Endometrial microvascular endothelial cells (primary cell): Measurements from ENCODE around the gene ARHGAP21. TPM values are rescaled to one million over a fixed set of nuclear protein-coding genes. Genes with fewer than 3 reads are reported as not detected.

Source experiments
- in situ Hi-C: cut with HindIII; loops from 2 replicates; pipeline ENCODE4 v1.10.0; 2017; ENCODE audit warnings: low sequenced_read_pairs, low pct_unique_long_range_greater_than_20kb; ENCODE audit errors: inconsistent ontology term
- total RNA-seq: library from RNA; depleted of rRNA; stranded (reverse); fragments of >200 nt; gene quantifications from one replicate; pipeline ENCODE4 v1.2.3, GENCODE V29; 2015; ENCODE audit errors: inconsistent ontology term

The ARHGAP21 gene
- total RNA-seq, 1 donor from 2014 or later = 46.2 TPM

- in situ Hi-C loops = no loop called here
These were observed 166.6 kb downstream of the ARHGAP21 start for GRCh38 chr10:24556750-24557742.

DNA sequence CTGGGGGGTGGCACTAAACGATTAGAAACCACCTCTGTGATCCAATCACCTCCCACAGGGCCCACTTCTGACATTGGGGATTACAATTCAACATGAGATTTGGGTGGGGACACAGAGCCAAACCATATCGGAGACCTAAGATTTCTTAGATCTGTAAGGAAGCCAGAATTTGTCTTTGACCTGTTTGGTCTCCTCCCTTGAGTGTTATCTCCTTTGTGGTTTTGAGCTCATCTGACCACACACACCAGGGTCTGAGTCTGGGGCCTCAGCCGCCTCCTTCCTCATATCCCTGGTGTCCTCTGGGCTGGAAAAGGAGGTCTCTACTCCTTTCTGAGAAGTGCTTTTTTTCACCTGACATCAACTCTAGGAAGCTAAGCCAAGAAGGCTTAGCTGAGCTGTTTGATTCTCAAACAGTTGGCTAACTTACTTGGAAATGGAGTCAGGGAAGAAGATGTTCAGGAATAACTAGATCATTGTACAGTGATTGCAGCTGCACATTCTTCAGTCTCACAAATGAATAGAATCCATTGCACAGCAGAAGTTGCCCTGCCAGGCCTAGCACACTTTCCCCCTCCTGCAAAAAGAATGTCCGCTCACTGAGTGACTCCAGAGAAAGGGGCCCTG, 167.4 kb downstream of the ARHGAP21 start:
- in situ Hi-C loops = no loop called here

DNA sequence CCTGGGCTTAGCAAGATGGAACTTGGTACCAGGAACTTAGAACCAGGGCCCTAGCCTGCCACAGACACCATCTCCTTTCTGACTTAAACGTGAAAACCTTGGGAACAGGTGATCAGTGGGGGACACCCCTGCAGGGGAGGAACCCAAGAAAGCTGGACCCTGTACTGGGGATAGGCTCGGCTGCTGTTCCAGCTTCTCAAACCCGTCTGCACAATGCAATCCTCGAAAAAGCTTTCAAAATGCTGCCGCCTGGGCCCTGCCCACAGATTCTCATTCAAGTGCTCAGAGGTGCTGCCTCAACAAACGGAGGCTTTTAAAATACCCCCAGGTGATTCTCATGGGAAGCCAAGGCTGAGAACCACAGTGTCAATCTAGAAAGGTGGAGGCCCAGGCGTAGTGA, 169.7 kb downstream of the ARHGAP21 start:
- in situ Hi-C loops = no loop called here

GRCh38 chr10:24553051-24553612, 170.6 kb downstream of the ARHGAP21 start:
- in situ Hi-C loops = no loop called here

- in situ Hi-C loops = no loop called here
These were observed 171.2 kb downstream of the ARHGAP21 start for GRCh38 chr10:24552346-24553016.

DNA sequence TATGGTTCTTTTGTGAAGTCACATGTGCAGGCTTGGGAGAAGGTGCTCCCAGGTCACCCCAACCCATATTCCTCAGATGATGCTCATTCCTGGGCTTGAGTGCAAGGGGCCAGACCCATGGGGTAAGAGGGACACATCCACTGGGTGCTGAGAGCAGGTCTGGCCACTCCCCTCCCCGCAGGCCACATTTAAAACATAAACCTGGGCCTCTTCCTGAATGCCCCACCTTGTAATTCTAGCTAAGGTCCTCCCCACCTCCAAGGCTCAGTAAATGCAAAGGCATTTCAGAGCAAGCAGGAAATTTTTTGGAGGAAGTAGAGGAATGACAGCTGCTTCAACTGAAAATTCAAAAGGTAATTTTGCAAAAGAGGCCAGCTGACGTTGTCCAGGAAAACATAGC, 172.5 kb downstream of the ARHGAP21 start:
- in situ Hi-C loops = no loop called here

DNA sequence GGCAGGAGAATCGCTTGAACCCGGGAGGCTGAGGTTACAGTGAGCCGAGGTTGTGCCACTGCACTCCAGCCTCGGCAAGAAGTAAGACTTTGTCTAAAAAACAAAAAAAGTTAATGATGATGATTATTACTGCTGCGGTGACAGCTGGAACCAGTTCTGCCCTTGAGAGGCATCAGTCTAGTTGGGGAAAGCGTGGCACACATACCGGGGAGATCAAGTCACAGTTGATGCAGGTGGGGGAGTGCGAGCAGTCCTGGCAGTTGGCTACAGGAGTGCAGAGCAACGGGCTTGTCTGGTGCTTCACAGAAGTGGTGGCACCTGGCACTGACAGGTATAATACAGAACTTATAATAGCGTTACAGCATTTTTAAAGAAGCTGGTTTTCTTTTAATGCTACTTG, 173.0 kb downstream of the ARHGAP21 start:
- in situ Hi-C loops = no loop called here

GRCh38 chr10:24545585-24545984, 178.1 kb downstream of the ARHGAP21 start:
- in situ Hi-C loops = no loop called here

GRCh38 chr10:24544776-24545175, 178.9 kb downstream of the ARHGAP21 start:
- in situ Hi-C loops = no loop called here

DNA sequence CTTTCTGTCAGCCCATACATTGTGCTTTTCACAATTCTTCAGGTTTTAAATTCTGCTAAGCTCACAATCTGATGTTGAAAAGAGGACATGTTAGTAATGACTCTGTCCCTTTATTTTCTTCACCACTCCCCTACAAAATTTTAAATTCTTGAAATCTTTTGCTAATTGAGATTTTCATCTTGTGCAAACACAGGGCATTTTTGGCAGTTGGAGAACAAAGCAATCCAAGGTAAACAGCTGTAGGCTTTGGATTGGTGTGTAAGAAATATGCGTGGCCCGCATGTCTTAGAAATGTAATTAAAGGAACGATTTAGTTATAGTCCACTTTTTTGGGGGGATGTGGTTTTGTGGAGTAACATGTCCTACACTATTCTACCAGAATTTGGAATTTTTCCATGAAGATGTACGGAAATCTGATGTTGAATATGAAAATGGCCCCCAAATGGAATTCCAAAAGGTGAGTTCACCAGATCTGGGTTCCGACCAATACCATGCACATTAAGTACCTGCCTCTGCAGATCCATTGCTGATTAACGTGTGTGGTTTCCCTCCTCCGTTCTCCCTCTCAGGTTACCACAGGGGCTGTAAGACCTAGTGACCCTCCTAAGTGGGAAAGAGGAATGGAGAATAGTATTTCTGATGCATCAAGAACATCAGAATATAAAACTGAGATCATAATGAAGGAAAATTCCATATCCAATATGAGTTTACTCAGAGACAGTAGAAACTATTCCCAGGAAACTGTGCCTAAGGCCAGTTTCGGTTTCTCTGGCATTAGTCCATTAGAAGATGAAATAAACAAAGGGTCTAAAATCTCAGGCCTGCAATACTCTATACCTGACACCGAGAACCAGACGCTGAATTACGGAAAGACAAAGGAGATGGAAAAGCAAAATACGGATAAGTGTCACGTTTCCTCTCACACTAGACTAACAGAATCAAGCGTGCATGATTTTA, 181.1 kb downstream of the ARHGAP21 start:
- in situ Hi-C loops = no loop called here

- in situ Hi-C loops = no loop called here
These were observed 182.4 kb downstream of the ARHGAP21 start for GRCh38 chr10:24541239-24541753.

DNA sequence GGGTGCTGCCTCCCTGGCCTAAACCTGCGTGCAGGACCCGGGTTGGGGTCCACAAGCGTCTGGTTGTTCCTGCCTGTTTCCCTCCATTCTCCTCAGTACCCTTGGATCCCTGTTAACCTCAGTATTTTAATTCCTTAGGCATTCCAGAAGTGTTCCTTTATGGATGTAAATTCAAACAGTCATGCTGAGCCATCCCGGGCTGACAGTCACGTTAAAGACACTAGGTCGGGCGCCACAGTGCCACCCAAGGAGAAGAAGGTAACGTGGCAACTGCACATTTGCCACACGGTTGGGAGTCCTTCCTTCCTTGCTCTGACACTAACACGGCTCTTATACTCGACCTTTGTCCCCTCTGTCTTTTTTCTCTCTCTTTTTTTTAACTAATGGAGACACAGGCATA, 187.1 kb downstream of the ARHGAP21 start:
- in situ Hi-C loops = no loop called here

DNA sequence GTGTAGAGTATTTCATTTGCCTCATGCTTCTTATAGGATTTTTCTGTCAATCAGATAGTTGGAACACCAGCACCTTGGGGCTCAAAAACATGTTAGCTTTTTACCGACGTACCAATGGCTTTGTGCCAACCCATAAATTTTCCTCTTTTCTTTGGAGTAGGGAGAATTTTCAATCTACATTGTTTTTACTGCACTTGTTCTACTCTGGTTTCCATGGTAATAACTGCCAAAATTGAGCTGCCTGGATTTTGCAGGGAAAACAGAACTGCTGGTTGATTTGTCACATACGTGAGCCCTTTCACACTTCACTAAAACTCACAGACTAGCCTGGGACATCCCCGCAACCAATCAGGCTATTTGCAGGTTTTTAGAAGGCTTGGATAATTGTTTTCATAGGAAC, 189.7 kb downstream of the ARHGAP21 start:
- in situ Hi-C loops = no loop called here

Other genes with a start within 250 kb of the ARHGAP21 start
- 5.9 TPM for gene PRTFDC1, start 228.7 kb upstream of the ARHGAP21 start, total RNA-seq